Uterus (tissue), 4 donors: ENCODE results near the gene HOXA3. TPM values are rescaled to one million over a fixed set of nuclear protein-coding genes. Genes with fewer than 3 reads are reported as not detected.
A peak's percentile ranks its signal among the peaks of the same experiment; 100 is the strongest.

Experiments
- DNase-seq, 2 donors: peaks; one replicate each; pipeline ENCODE4 v3.0.0-alpha.2; 2019 to 2020
- H3K27ac ChIP-seq, 2 donors: fragments of 200-600 bp; sonication (generic); 1 replicate in 1 of 2; 2 replicates in 1 of 2; pipeline ENCODE4 v1.5.1; 2016 to 2018
- H3K27me3 ChIP-seq, 2 donors: fragments of 200-600 bp; sonication (generic); one replicate each; pipeline ENCODE4 v1.5.1; 2018 to 2019; ENCODE audit warnings: control low read depth in 1 of 2
- H3K36me3 ChIP-seq, 2 donors: fragments of 200-600 bp; sonication (generic); one replicate each; pipeline ENCODE4 v1.5.1; 2019; ENCODE audit warnings: control low read depth in 1 of 2
- H3K4me1 ChIP-seq, 2 donors: fragments of 200-600 bp; sonication (generic); one replicate each; pipeline ENCODE4 v1.5.1; 2018 to 2019; ENCODE audit warnings: control low read depth in 1 of 2
- H3K4me3 ChIP-seq, 2 donors: fragments of 200-600 bp; sonication (generic); 1 replicate in 1 of 2; 2 replicates in 1 of 2; pipeline ENCODE4 v1.5.1; 2018 to 2019; ENCODE audit warnings: mild to moderate bottlenecking in 1 of 2
- H3K9me3 ChIP-seq, 2 donors: fragments of 200-600 bp; sonication (generic); one replicate each; pipeline ENCODE4 v1.5.1; 2019; ENCODE audit warnings: control low read depth in 1 of 2
- CTCF ChIP-seq, 4 experiments: fragments of 200-600 bp in 2 of 4; fragments of 450-650 bp in 2 of 4; sonication (generic) in 2 of 4; IDR thresholded peaks; one replicate each; pipeline ENCODE4 v1.5.1; 2016 to 2019; ENCODE audit warnings: antibody characterized with exemption in 4 of 4, mild to moderate bottlenecking in 2 of 4, moderate library complexity in 1 of 4
- POLR2A ChIP-seq, 2 donors: fragments of 450-650 bp; IDR thresholded peaks; one replicate each; pipeline ENCODE4 v1.6.1; 2016; ENCODE audit warnings: antibody characterized with exemption in 2 of 2, mild to moderate bottlenecking in 1 of 2, moderate library complexity in 1 of 2
- intact Hi-C: fragments of 100-400 bp; cut with DNase I; formaldehyde crosslinking; loops from one replicate; pipeline ENCODE4 v1.15.1; 2023; ENCODE audit warnings: low total_unique reads
- total RNA-seq, 4 donors: library from RNA; depleted of rRNA in 3 of 4; stranded (reverse); fragments of >200 nt in 3 of 4; gene quantifications; one replicate each; pipeline versions ENCODE4 v1.1.0 to v1.2.4, GENCODE V29; 2014 to 2023
- donor health status: DM: yes; HTN: yes; CAD: no.

The HOXA3 gene
- total RNA-seq, 4 donors from 2014 or later, result 1.0 to 34.5 (median 19.0) TPM

GRCh38 chr7:27128034-27128433, 24.3 kb downstream of the HOXA3 start:
- no peak for DNase-seq
- no peaks in the 10 kb centered on the region for H3K36me3 ChIP-seq
- no peaks in the 10 kb centered on the region for H3K4me1 ChIP-seq
- H3K4me3 ChIP-seq, result no peak overlapping the region
- no peak overlapping the region for H3K27ac ChIP-seq
- no peaks in the 10 kb centered on the region for H3K27me3 ChIP-seq
- TF ChIP-seq POLR2A (IDR thresholded peaks at IDR 0.05) (no peak), CTCF (IDR thresholded peaks at IDR 0.05) (no peak)
- intact Hi-C loops, result no loop called here
- H3K9me3 ChIP-seq, result no peaks in the 10 kb centered on the region

- intact Hi-C loops, result no loop called here
- no peak overlapping the region for H3K4me3 ChIP-seq
- no peaks in the 10 kb centered on the region for H3K4me1 ChIP-seq
- no peaks in the 10 kb centered on the region for H3K9me3 ChIP-seq
- DNase-seq, result no peak
- no peaks in the 10 kb centered on the region for H3K27me3 ChIP-seq
- H3K27ac ChIP-seq, result no peak overlapping the region
- H3K36me3 ChIP-seq, result no peaks in the 10 kb centered on the region
- TF ChIP-seq POLR2A (IDR thresholded peaks at IDR 0.05), result no peak
- TF ChIP-seq CTCF (IDR thresholded peaks at IDR 0.05), result no peak
Observed at GRCh38 chr7:27126596-27127327, 25.6 kb downstream of the HOXA3 start.

- H3K9me3 ChIP-seq, result no peaks in the 10 kb centered on the region
- H3K4me3 ChIP-seq, result no peak overlapping the region
- DNase-seq, result no peak
- intact Hi-C loops, result no loop called here
- no peaks in the 10 kb centered on the region for H3K4me1 ChIP-seq
- no peaks in the 10 kb centered on the region for H3K36me3 ChIP-seq
- no peak overlapping the region for H3K27ac ChIP-seq
- H3K27me3 ChIP-seq, result no peaks in the 10 kb centered on the region
- TF ChIP-seq POLR2A (IDR thresholded peaks at IDR 0.05) (no peak), CTCF (IDR thresholded peaks at IDR 0.05) (no peak)
Observed at GRCh38 chr7:27125986-27126394, 26.4 kb downstream of the HOXA3 start.

- H3K4me3 ChIP-seq, result no peak overlapping the region
- no peak for TF ChIP-seq CTCF (IDR thresholded peaks at IDR 0.05)
- TF ChIP-seq POLR2A (IDR thresholded peaks at IDR 0.05), result no peak
- no peaks in the 10 kb centered on the region for H3K36me3 ChIP-seq
- H3K27ac ChIP-seq, result peak overlapping the region in 1 of 2 donors; percentile 39
- intact Hi-C loops, result no loop called here
- H3K27me3 ChIP-seq, result no peaks in the 10 kb centered on the region
- DNase-seq, result no peak
- H3K4me1 ChIP-seq, result no peaks in the 10 kb centered on the region
- no peaks in the 10 kb centered on the region for H3K9me3 ChIP-seq
Observed at GRCh38 chr7:27124902-27125689, 27.3 kb downstream of the HOXA3 start.
